ENCODE data around the gene CYTH1.

DNA sequence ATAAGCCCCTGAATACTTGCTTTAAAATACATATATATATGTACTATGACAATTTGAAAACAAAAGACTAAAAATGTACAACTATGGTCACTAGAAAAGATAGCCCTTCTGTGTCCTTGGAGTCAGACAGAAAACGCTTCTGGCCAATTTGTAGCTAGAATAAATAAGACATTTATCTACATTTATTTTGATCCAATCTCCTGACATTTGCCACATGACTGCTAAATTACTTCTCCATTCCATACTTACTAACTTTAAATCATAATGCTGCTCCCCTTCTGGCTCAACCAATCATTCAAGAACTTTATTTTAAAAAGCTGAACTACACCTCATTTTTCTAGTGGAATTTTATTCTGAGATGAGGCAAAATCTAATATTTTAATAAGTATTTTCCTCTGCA lies 65.8 kb downstream of the CYTH1 start:
- no peak for TF ChIP-seq CTCF (IDR thresholded peaks at IDR 0.05)
- TF ChIP-seq EZH2 (IDR thresholded peaks at IDR 0.05; ENCODE audit: borderline replicate concordance, insufficient read depth, low read depth, low read length, poor library complexity, severe bottlenecking) = no peak

All from B cell (primary cell).